ENCODE data around the gene CYP3A4. TPM values are rescaled to one million over a fixed set of nuclear protein-coding genes. Genes with fewer than 3 reads are reported as not detected.
"Not testable (repeated sequence)": the region's sequence is repeated elsewhere in the genome, so short reads cannot be mapped to it uniquely, and the experiment has no call there.

Gene CYP3A4
- total RNA-seq, 6 experiments from 2014 or later: not detected

DNA sequence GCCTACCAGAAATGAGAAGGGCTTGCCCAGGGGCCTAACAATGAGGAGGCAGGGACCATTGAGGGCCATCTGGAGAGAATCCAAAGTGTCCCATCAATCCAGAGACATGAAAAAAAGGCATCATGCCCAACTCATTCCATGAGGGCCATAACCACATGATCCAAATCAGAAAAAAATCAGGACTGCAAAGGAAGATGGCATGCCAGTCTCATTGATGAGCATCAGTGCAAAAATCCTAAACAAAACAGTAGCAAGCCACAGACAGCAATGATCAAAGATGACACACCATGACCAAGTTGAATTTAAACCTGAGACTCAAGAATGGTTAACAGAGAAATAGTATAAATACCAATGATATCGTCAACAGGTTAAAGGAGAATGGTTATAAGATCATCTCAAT, 7.0 kb upstream of the CYP3A4 start:
- Mint-ChIP-seq H3K4me1 (ENCODE audit: low read depth) (peaks cover 37% of the 10 kb centered on the region), H3K4me3 (no peak overlapping the region), H3K27me3 (ENCODE audit: insufficient read depth) (peaks cover 15% of the 10 kb centered on the region), H3K36me3 (ENCODE audit: low read depth) (no peaks in the 10 kb centered on the region), H3K27ac (no peak overlapping the region), H3K9me3 (no peaks in the 10 kb centered on the region)
- TF ChIP-seq, protein P1, sequence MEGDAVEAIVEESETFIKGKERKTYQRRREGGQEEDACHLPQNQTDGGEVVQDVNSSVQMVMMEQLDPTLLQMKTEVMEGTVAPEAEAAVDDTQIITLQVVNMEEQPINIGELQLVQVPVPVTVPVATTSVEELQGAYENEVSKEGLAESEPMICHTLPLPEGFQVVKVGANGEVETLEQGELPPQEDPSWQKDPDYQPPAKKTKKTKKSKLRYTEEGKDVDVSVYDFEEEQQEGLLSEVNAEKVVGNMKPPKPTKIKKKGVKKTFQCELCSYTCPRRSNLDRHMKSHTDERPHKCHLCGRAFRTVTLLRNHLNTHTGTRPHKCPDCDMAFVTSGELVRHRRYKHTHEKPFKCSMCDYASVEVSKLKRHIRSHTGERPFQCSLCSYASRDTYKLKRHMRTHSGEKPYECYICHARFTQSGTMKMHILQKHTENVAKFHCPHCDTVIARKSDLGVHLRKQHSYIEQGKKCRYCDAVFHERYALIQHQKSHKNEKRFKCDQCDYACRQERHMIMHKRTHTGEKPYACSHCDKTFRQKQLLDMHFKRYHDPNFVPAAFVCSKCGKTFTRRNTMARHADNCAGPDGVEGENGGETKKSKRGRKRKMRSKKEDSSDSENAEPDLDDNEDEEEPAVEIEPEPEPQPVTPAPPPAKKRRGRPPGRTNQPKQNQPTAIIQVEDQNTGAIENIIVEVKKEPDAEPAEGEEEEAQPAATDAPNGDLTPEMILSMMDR (IDR thresholded peaks at IDR 0.05): no peak
- DNase-seq: peak; percentile 28

DNA sequence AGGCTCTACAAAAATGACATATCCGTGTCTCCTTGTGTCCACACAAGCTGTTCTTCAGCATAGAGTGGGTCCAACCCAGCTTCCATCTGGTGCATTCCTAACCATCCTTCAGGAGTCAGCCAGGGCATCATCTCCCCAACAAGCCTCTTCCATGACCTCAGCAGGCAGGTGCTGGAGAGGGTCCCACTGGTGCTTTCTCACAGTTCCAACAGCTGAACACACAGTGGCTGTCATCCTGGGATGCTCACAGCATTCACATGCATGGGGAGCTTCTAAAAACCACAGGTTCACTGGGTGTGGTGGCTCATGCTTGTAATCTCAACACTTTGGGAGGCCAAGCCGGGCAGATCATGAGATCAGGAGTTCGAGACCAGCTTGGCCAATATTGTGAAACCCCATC, 6.4 kb upstream of the CYP3A4 start:
- Mint-ChIP-seq H3K4me3 (no peak overlapping the region), H3K9me3 (no peaks in the 10 kb centered on the region), H3K27ac (no peak overlapping the region), H3K27me3 (ENCODE audit: insufficient read depth) (peaks cover 20% of the 10 kb centered on the region), H3K36me3 (ENCODE audit: low read depth) (no peaks in the 10 kb centered on the region), H3K4me1 (ENCODE audit: low read depth) (peaks cover 37% of the 10 kb centered on the region)
- no peak for DNase-seq
- TF ChIP-seq, protein P1 (IDR thresholded peaks at IDR 0.05): no peak

DNA sequence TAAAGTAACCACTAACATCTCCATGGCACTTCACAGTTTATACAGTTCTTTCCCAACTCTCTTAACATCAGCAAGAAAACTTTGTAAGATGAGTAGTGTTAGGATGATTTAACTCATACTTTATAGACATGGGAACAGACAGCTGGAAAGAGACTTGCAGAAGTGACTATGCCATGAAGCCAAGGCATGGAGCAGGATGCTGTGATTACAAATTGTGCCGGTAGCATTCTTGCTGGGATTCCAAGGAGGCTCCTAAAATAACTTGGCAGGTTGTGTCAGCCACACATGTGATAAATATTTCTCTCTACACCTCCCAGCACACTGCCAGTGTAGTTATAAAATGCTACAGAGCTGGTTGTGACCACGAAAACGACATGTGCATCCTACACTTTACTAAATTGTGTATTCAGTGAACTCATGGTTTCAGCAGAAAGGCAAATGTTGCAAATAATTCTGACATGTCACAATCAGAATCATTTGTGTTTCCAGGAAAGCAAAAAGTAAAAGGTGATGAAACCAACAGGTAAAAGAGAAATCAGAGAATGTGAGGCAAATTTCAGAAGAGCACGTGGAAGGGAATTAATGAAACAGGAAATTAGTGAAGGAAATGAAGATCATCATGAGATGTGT, 5.6 kb upstream of the CYP3A4 start:
- H3K4me1 Mint-ChIP-seq (ENCODE audit: low read depth): peaks cover 31% of the 10 kb centered on the region
- H3K27ac Mint-ChIP-seq: no peak overlapping the region
- H3K27me3 Mint-ChIP-seq (ENCODE audit: insufficient read depth): peaks cover 19% of the 10 kb centered on the region
- H3K9me3 Mint-ChIP-seq: no peaks in the 10 kb centered on the region
- no peak overlapping the region for H3K4me3 Mint-ChIP-seq
- no peaks in the 10 kb centered on the region for H3K36me3 Mint-ChIP-seq (ENCODE audit: low read depth)
- DNase-seq: peak; percentile 21
- TF ChIP-seq, protein P1 (IDR thresholded peaks at IDR 0.05): no peak

DNA sequence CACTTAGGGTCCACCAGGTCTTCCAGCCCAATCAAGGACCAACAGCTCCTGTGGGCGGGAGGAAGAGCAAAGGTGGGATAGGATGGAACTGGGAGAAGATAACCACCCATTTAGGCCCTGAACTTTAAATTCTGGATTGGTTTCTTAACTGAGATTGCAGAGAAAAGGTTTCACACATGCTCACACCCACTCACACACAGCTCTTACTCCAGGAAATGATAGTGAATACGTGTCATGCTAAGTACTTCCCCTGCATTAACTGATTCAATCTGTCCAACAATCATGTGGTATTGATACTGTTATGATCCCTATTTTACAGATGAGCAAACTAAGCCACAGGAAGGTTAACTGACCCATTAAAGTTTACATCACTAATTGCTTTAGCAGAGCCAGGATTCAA, 4.6 kb upstream of the CYP3A4 start:
- no peak overlapping the region for H3K27ac Mint-ChIP-seq
- no peak for DNase-seq
- no peak overlapping the region for H3K4me3 Mint-ChIP-seq
- H3K9me3 Mint-ChIP-seq: no peaks in the 10 kb centered on the region
- TF ChIP-seq, protein P1 (IDR thresholded peaks at IDR 0.05): no peak
- peaks cover 18% of the 10 kb centered on the region for H3K27me3 Mint-ChIP-seq (ENCODE audit: insufficient read depth)
- H3K4me1 Mint-ChIP-seq (ENCODE audit: low read depth): peaks cover 31% of the 10 kb centered on the region
- no peaks in the 10 kb centered on the region for H3K36me3 Mint-ChIP-seq (ENCODE audit: low read depth)

DNA sequence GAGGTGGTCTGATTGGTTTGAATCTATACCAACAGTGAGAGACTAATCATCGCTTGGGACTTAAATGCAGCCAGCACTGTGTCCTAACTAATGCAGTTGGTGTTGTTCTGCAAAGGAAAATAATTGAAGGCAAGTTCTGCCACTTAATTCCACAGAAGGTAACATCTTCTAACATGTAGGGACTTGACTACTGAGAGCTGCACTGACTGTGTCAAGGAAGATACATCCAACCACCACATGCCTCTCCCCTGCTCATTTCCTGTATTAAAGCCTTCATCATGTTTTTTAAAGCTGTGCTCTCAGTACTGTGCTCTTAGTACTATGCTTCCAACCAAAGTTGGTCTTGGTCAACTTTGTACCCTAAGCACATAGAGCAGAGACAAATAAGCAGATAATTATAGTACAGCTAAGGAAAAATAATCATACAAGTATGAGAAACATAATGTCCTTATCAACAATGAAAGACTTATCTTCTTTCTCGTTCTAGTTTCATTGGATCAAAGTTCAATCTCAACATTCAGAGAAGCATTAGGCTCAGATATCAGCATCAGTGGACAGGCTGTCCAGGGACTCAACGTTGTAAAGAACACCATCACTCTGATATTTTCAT, 2.8 kb upstream of the CYP3A4 start:
- no peak overlapping the region for H3K4me3 Mint-ChIP-seq
- TF ChIP-seq, protein P1 (IDR thresholded peaks at IDR 0.05): no peak
- DNase-seq: no peak
- H3K4me1 Mint-ChIP-seq (ENCODE audit: low read depth): peaks cover 31% of the 10 kb centered on the region
- H3K27me3 Mint-ChIP-seq (ENCODE audit: insufficient read depth): peaks cover 14% of the 10 kb centered on the region
- no peak overlapping the region for H3K27ac Mint-ChIP-seq
- H3K9me3 Mint-ChIP-seq: no peaks in the 10 kb centered on the region
- H3K36me3 Mint-ChIP-seq (ENCODE audit: low read depth): no peaks in the 10 kb centered on the region

DNA sequence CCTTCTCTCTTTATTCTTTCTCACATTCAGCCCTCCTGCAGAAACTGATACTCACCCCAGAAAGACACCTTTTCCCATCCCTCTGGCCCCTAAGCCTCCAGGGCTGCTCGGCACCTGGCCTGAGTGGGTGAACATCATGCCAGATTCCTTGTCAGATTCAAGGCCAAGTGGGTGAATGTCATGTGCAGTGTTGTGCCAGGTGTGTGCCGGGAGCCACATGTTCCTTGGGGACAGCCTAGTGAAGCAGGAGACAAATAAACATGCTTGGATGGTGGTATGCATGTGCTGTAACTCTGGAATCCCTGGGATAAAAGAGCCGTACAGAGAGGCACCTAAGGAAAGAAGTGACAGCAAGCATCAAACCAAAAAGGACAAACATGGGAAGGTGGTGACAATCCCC, 1.7 kb upstream of the CYP3A4 start:
- not testable (repeated sequence) for H3K4me3 Mint-ChIP-seq; DNase-seq; H3K27ac Mint-ChIP-seq; H3K9me3 Mint-ChIP-seq; H3K36me3 Mint-ChIP-seq (ENCODE audit: low read depth)
- peaks cover 17% of the 10 kb centered on the region for H3K27me3 Mint-ChIP-seq (ENCODE audit: insufficient read depth)
- H3K4me1 Mint-ChIP-seq (ENCODE audit: low read depth): peaks cover 24% of the 10 kb centered on the region
